GM19328 (cell line): ENCODE results near the gene FAM111B.
"Not testable (repeated sequence)": the region's sequence is repeated elsewhere in the genome, so short reads cannot be mapped to it uniquely, and the experiment has no call there.

ENCODE experiments used
- ATAC-seq: cut with Tn5 transposase; IDR thresholded peaks from one replicate; pipeline ENCODE4 v1.9.1; 2021; ENCODE audit warnings: mild to moderate bottlenecking, moderate library complexity; ENCODE audit not compliant: unreplicated experiment

Gene FAM111B

DNA sequence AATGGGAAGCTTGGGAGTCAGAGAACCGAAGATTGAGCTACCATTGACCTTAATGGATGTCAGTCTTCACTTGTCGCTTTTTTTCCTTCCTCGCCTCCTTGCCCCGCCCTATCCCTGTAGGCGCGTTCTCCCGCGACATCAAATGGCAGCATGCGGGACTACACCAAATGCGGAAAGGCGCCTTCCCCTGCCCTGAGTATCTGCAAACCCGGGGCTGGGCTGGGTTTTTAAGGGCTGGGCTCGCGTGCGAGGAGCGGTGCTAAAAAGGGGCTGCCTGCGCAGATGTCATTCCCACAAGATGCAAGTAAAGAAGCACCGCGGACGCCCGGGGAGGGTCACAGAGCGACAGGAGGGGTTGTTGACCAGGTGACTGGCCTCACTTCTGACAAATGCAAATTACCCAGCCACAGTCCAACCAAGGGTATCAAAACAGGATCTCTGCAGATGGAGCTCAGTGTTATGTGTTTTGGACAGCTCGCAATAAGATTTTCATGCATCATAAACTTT, 4.7 kb upstream of the FAM111B start:
- ATAC-seq, result peak; percentile 45

DNA sequence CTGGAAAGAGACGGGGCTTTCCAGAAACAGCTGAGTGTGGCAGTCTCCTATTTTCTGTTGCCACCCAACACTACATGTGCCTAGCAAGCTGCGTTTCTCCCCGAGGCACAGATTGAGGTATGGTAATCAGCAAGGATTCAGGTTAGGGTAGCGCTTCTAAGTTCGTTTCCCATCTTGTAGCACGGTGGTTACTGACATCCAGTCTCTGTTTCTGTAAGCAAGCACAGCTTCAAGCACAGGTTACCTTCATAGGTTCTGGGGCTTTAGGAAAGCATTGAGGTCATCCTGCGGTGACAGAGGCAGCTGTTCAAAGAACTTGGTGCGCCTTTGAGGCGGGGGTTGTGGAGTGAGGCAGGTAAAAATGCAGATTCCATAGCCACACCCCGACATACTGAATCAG, 684 bp downstream of the FAM111B start:
- not testable (repeated sequence) for ATAC-seq

DNA sequence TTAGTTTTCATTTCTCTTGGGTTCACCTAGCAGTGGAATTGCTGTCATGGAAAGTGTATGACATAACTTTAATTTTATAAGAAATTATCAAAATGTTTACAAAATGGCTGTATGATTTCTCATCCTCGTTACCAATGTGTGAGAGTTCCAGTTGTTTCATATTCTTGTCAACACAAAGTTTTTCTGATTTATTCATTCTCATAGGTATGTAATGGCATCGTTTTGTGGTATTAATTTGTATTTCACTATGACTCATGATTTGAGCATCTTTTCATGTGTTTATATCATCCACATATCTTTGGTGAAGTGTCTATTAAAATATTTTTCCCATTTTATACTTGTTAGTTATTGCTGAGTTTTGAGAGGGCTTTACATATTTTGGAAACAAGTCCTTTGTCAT, 5.5 kb downstream of the FAM111B start:
- no peak for ATAC-seq

DNA sequence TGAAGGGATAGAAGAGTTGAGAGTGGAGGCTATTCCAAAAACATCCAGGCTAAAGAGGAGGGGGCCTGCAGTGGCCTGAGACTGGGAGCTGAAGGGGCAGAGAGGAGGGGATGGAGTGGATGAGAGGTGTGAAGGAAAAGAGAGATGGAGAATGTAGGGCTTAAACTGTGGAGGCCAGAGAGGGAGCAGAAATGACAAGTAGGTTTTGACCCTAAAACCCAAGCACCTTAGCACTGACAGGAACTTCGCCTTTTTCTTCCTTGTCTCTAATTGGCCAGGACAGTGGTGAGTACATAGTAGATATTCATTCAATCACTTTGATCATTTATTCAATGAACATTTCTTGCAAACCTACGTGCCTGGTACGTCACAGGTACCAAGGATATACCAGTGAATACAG, 7.3 kb downstream of the FAM111B start:
- no peak for ATAC-seq

GRCh38 chr11:59115553-59115952, 8.5 kb downstream of the FAM111B start:
- no peak for ATAC-seq

DNA sequence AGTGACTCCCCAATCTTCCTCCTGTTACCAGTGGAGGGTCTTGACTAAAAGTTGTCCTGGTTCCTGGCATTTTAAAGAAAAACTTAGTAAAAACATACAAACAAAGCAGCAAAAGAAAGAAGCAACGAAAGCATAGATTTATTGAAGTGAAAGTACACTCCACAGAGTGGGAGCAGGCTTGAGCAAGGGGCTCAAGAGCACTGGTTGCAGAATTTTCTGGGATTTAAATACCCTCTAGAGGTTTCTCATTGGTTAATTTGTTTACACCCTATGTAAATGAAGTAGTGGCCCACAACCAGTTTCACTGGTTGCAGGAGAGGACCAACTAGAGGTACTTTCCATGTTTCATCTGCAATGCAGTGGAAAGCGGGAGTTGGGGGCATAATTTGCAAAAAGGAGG, 10.7 kb downstream of the FAM111B start:
- no peak for ATAC-seq

GRCh38 chr11:59119826-59120225, 12.8 kb downstream of the FAM111B start:
- no peak for ATAC-seq

GRCh38 chr11:59135648-59136461, 28.8 kb downstream of the FAM111B start:
- ATAC-seq, result peak; percentile 91

DNA sequence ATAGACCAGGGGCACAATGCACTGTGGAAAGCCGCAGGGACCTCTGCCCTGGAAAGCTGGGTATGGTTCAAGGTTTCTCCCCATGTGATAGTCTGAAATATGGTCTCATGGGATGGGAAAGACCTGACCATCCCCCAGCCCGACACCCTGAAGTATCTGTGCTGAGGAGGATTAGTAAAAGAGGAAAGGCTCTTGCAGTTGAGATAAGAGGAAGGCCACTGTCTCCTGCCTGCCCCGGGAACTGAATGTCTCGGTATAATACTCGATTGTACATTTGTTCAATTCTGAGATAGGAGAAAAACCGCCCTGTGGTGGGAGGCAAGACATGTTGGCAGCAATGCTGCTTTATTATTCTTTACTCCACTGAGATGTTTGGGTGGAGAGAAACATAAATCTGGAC, 29.5 kb downstream of the FAM111B start:
- not testable (repeated sequence) for ATAC-seq

- ATAC-seq, result no peak
Observed at GRCh38 chr11:59137190-59137589, 30.2 kb downstream of the FAM111B start.

DNA sequence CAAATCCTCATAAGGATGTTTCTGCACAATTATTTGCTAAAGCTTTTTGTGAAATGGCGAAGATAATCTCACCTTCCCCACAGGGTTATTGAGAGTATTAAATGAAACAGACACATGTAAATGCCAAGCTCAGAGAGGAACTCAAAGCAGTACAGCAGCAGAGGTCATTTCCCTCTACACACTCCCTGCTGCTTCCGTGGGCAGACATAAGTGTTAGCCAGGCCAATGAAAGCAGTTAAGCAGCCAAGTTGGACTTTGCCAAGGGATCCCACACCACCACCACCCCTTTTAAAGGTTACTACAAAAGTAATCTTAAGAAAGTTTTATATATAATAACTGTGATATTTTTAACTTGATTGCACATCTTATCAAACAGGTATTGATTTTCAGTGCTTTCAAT, 31.6 kb downstream of the FAM111B start:
- ATAC-seq, result no peak

GRCh38 chr11:59141191-59141590, 34.2 kb downstream of the FAM111B start:
- ATAC-seq, result no peak

- ATAC-seq, result no peak
Observed at GRCh38 chr11:59141673-59142460, 34.8 kb downstream of the FAM111B start.

GRCh38 chr11:59142530-59143507, 35.8 kb downstream of the FAM111B start, which contains the start of gene FAM111A:
Gene FAM111A, plus strand, starts transcription at chr11:59142856. Its CDS starts 6,017 bp downstream, at chr11:59148873.
- peak; percentile 65 for ATAC-seq

DNA sequence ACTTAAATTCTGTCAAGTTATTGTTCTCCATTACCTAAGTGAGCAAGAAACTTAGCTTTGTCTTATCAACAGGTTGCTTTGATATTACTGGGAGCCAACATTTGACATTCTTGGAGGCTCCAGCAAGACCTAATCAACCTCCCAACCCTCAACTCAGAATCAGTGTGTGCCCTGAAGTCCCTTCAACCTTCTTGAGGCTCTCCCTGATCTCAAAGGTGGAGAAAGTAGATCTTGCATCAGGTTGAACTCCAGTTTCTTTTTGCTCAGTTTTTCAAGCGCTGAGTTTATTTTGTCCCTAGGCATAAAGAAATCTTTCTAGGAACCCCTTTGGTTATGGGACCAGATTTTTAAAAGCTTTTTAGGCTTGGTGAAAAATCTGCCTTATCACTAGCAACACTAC, 37.1 kb downstream of the FAM111B start:
- no peak for ATAC-seq

- ATAC-seq, result peak; percentile 53
Observed at GRCh38 chr11:59144579-59145345, 37.7 kb downstream of the FAM111B start.

DNA sequence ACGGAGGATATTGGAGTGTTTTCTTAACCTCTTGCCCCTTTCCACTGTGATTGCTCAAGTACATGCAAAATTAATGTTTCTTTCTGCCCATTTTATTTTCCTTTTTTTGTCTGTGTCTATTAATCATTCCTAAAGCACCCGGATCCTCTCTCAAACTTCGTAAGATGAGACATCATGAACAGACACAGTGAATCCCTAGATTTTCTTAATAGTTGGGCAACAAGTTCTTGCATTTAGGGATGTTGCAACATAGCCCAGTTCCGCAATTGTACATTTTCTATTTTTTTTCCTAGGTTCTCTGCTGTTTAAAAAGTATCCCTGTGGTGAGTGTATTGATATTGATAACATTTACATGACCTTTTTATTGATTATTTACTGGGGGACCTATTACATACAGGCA, 38.5 kb downstream of the FAM111B start:
- ATAC-seq, result no peak

- peak; percentile 52 for ATAC-seq
Observed at GRCh38 chr11:59151761-59152160, 44.7 kb downstream of the FAM111B start.

DNA sequence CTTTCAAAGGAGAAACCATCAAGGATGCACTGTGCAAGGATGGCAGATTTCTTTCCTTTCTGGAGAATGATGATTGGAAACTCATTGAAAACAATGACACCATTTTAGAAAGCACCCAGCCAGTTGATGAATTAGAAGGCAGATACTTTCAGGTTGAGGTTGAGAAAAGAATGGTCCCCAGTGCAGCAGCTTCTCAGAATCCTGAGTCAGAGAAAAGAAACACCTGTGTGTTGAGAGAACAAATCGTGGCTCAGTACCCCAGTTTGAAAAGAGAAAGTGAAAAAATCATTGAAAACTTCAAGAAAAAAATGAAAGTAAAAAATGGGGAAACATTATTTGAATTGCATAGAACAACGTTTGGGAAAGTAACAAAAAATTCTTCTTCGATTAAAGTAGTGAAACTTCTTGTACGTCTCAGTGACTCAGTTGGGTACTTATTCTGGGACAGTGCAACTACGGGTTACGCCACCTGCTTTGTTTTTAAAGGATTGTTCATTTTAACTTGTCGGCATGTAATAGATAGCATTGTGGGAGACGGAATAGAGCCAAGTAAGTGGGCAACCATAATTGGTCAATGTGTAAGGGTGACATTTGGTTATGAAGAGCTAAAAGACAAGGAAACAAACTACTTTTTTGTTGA, 45.4 kb downstream of the FAM111B start:
- peak; percentile 56 for ATAC-seq
